ENCODE data around the gene UQCRQ. TPM values are rescaled to one million over a fixed set of nuclear protein-coding genes. Genes with fewer than 3 reads are reported as not detected.
A peak's percentile ranks its signal among the peaks of the same experiment; 100 is the strongest.

The UQCRQ gene
- polyA plus RNA-seq, 1 of the 3 experiments (the other 2 are of a cell fraction) = 694 TPM

- no peaks in the 10 kb centered on the region for H3K27me3 ChIP-seq (ENCODE audit: insufficient read depth)
- no peak for TF ChIP-seq TCF12 (IDR thresholded peaks at IDR 0.05)
- TF ChIP-seq RXRA (IDR thresholded peaks at IDR 0.05; ENCODE audit: borderline replicate concordance, low read depth) = no peak
- TF ChIP-seq NFIC (IDR thresholded peaks at IDR 0.05; ENCODE audit: borderline replicate concordance) = no peak
- TF ChIP-seq MAX (IDR thresholded peaks at IDR 0.05; ENCODE audit: low read depth) = no peak
- TF ChIP-seq NRF1 (IDR thresholded peaks at IDR 0.05; ENCODE audit: low read depth, low read length) = no peak
- no peak for TF ChIP-seq RAD21 (IDR thresholded peaks at IDR 0.05; ENCODE audit: low read length)
- TF ChIP-seq USF1 (IDR thresholded peaks at IDR 0.05; ENCODE audit: borderline replicate concordance, low read depth) = no peak
- TF ChIP-seq PBX3 (IDR thresholded peaks at IDR 0.05) = no peak
- TF ChIP-seq REST (IDR thresholded peaks at IDR 0.05; ENCODE audit: low read depth, low read length) = no peak
- no peak for TF ChIP-seq FOXJ3 (CRISPR knock-in tag; IDR thresholded peaks at IDR 0.05)
- no peak for TF ChIP-seq JUND (IDR thresholded peaks at IDR 0.05)
- no peak for TF ChIP-seq CHD2 (IDR thresholded peaks at IDR 0.05; ENCODE audit: low read length, partially characterized antibody)
- DNase-seq = peak; percentile 83
- no peaks in the 10 kb centered on the region for H3K9me2 ChIP-seq
- no peaks in the 10 kb centered on the region for H3K36me3 ChIP-seq (replicated peaks in 1 of 2; ENCODE audit: control insufficient read depth in 1 of 2, insufficient read depth in 2 of 2, low read length in 1 of 2)
- H4K20me1 ChIP-seq (ENCODE audit: insufficient read depth) = no peaks in the 10 kb centered on the region
- H3F3A ChIP-seq (replicated peaks; ENCODE audit: insufficient read depth) = no peaks in the 10 kb centered on the region
- H3K4me3 ChIP-seq (ENCODE audit: low read depth in 2 of 2, low read length in 1 of 2) = peak within 1 kb of the TSS; percentile 65 to 71
- H3K4me2 ChIP-seq = peak within 1 kb of the TSS; percentile 78
- H3K9me3 ChIP-seq = no peaks in the 10 kb centered on the region
- whole genome bisulfite sequencing (ENCODE audit: low lambda C conversion rate) = 15% methylated on average over 21 of the region's 78 CpGs
- H3K79me2 ChIP-seq (ENCODE audit: insufficient read depth) = no peaks in the 10 kb centered on the region
- H2AFZ ChIP-seq (ENCODE audit: low read depth) = peak within 1 kb of the TSS; percentile 86
- no peak within 1 kb of the TSS for H3K27ac ChIP-seq (ENCODE audit: low read depth in 2 of 2, low read length in 1 of 2)
- ChIA-PET POLR2A (interaction anchor here (2.3 kb wide), 1 partner anchor 36 kb away, joined by 9 read pairs; the partner anchor contains the start of genes GDF9 and UQCRQ), CTCF (interaction anchor here (0.6 to 8.7 kb wide), 25 partner anchors 8 to 456 kb away, joined by 3 to 105 read pairs (median 6); partner anchors contain the start of genes CCNI2, GDF9, SOWAHA and UQCRQ)
- peak within 1 kb of the TSS; percentile 74 for H3K9ac ChIP-seq
- peaks cover 0 to 5% of the 10 kb centered on the region in 2 experiments; a peak in 1 of 4 replicates for H3K4me1 ChIP-seq (ENCODE audit: control insufficient read depth in 1 of 2, insufficient read depth in 2 of 2, low read depth in 1 of 2, low read length in 1 of 2)
These were observed 35.9 kb upstream of the UQCRQ start, which contains the start of gene SHROOM1 for GRCh38 chr5:132830436-132831094. TSS of gene SHROOM1 (minus strand) at chr5:132830647. CDS start at chr5:132826140, 4,507 bp downstream.

Measured in SK-N-SH (cell line).